ENCODE results near the gene ARID3A.

- TF ChIP-seq POLR2AphosphoS5 (IDR thresholded peaks at IDR 0.05; ENCODE audit: low read depth, low read length) (no peak), POLR2A (IDR thresholded peaks at IDR 0.05; ENCODE audit: low read depth, low read length) (no peak), POU2F2 (IDR thresholded peaks at IDR 0.05; ENCODE audit: low read depth, low read length) (no peak)
Measured at GRCh38 chr19:942133-942645, 16.4 kb downstream of the ARID3A start.
